ENCODE results near the gene MPZL1.

The MPZL1 gene

GRCh38 chr1:167752219-167752985 is 30.6 kb downstream of the MPZL1 start:
- no peak for DNase-seq

DNA sequence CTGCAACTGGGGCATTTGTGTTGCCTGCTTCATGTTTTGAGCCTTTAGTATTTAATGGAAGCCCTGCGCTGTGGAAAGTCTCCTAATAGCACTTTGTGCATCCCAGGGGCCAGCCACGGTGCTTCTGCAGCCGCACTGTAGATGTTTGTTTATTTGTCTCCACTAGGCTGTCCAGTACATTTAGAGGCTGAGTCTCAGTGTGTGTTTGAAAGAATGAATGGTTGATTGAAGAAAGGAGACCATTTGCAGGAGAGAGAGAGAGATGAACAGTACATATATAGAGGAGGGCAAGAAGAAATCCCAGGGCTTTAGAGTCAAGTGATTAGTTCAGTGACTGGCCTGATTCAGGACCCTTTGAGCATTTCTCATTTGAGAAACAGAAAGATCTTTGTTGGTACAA is 33.9 kb downstream of the MPZL1 start:
- no peak for DNase-seq

- no peak for DNase-seq
These were observed 35.1 kb downstream of the MPZL1 start for GRCh38 chr1:167756730-167757405.

GRCh38 chr1:167757433-167758309 is 35.9 kb downstream of the MPZL1 start:
- no peak for DNase-seq

- DNase-seq: no peak
These were observed 39.6 kb downstream of the MPZL1 start for GRCh38 chr1:167761400-167761799.

GRCh38 chr1:167762061-167762746 is 40.4 kb downstream of the MPZL1 start:
- DNase-seq: no peak

DNA sequence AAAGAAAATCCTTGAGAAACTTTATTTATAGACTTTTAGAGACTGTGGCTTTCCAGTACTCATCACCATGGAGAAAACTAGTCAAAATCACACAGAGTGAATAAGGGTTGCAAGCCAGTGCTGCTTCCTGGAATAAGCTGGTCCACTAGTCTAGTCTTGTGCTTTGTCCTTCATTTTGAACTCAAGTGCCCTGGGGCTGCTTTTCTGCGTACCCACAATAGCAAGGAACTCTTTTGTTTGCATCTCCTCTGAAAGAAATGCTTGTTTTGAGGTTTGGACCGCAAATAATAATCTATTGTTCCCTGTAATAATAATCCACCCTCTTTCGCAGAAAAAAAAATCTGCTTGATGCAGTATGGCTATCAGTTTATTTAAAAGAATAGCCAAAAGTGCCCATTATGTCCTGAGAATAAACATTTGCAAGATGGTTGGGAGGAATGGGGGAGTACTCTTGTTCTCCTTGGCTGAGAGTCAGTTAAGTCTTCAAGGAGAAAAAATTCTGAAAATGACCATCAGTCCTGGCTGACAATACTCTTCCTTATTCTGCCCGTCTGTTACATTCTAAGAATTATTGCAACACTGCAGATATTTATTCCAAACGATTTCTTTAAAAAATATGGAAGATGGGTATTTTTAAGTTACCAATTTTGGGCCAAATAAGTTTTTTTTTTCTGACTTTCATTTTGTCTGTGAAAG is 41.9 kb downstream of the MPZL1 start:
- no peak for DNase-seq

- DNase-seq: no peak
These were observed 42.9 kb downstream of the MPZL1 start for GRCh38 chr1:167764458-167765330.

- no peak for DNase-seq
These were observed 43.7 kb downstream of the MPZL1 start for GRCh38 chr1:167765496-167765895.

DNA sequence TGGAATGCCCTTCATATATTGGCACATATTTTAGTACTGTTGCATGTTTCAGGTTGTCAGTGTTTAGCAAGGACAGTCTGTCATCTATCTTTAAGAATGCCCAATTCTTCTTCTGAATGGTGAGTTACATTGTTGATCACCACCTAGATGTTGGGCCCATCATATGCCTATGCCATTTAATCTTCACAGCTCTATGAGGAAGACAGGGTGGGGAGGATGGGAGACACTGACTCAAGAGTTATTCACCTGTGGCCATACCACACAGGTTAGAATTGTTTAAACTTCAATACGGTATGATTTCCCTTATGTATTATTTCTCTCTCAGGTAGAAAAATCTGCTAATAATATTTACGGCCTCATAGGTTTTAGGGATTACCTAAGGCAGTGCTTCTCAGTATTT is 44.8 kb downstream of the MPZL1 start:
- DNase-seq: no peak

- DNase-seq: no peak
These were observed 46.0 kb downstream of the MPZL1 start for GRCh38 chr1:167767761-167768160.

DNA sequence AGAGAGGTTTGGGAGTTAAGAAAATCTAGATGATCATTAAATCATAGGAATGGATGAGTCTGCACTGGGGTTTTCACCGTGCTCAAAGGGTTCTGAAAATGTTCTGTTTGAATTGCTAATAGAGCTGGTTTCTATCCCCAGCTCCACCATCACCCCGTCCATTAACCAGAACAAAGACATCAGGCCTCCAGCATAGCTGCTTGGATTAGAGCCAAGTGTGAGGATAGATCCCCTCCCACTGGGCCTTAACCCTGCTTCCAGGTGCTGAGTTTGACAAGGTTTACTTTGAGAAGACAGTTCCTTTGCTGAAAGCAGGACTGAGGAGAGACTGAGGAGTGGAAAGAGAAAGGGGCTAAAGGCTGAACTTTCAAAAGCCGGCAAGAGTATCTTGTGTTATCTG is 48.3 kb downstream of the MPZL1 start:
- DNase-seq: no peak

DNA sequence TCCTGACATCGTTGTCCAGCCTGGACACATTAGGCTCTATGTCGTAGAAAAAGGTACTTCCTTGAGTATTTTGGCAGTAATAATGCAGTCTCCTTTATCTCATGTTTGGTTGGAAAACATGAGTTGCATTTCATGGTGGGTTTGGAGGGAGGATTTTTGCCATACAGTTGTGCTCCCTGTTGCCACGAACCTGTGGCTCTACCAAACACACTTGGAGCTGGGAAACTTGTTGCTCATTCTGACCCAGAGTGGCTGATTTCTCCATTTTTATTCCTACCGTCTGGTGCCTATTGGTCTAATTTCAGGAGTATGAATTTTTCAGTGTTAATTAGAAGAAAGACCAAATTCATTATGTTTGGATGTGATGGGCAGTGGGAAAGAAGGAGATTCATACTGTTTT is 50.7 kb downstream of the MPZL1 start:
- DNase-seq: no peak

GRCh38 chr1:167773516-167773915 is 51.7 kb downstream of the MPZL1 start:
- no peak for DNase-seq

DNA sequence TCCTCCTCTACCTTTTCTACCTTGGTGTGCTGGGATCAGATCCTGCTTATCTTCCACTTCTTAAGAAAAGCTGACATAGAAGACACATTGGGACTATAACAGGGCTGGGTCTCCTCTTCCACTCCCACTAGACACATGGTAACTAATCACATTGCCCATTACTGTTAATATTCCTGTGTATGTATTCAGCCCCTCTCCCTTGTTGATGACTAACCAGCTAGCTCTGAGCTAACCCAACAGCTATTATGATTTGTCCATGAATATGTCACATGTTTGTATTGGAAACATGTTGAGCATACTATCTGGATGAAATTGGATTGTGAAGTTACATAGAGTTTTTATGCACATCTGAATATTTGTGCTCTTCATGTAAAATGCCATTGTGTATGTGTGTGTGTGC is 52.9 kb downstream of the MPZL1 start:
- no peak for DNase-seq

- no peak for DNase-seq
These were observed 53.4 kb downstream of the MPZL1 start for GRCh38 chr1:167775178-167775577.

DNA sequence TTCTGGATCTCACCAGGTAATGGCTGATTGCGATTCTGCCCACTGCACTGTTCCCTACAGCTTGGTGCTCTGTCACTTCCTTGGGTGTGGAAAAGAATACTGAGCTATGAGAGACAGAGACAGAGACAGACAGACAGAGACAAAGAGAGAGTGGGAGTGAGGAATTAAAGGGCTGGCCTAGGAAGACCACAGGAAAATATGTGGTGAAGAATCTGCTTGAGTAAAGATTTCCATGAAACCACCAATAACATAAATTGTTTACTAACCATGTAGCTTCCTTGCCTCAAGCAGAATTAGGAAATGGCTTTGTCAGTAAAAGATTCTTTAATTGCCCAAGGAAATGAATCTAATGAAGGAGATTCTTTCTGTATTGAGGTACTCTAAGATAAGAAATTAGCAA is 54.4 kb downstream of the MPZL1 start:
- DNase-seq: no peak

GRCh38 chr1:167776616-167777268 is 55.0 kb downstream of the MPZL1 start:
- no peak for DNase-seq

DNA sequence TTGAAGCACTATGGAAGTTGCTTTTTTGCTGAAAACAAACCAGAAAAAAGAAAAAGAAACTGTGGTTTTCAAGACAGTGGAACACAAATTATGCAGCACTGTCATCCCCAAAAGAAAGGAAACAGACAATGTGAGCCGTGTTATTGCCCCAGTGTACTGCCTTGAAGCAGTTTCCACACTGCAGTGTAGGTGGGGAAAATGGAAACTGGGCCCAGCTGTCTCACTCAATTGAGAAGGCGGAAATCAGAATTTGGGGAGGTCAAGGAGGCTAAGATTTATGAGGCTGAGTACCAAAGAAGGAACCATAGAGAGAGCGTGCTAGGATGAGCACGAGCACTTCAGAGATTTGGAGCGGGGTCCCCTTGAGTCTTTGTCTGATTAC is 55.5 kb downstream of the MPZL1 start:
- DNase-seq: no peak

DNA sequence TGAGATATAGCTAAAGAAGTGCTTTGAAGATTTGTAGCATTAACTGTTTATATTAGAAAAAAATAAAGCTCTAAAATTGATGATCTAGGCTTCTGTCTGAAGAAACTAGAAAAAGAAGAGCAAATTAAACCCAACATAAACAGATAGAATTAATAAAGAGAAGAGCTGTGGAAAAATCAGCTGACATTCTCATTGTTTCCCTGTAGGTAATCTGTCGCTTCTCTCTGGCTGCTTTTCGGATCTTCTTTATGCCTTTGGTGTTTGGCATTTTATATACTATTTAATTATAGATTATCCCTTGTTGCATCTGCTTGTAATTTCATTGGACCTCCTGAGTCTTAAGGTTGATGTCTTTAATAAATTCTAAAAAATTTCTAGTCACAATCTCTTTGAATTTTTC is 59.8 kb downstream of the MPZL1 start:
- DNase-seq: no peak

- DNase-seq: no peak
These were observed 61.2 kb downstream of the MPZL1 start for GRCh38 chr1:167782946-167783345.
